HG03025 (cell line): Measurements from ENCODE around the gene PRR7.

ENCODE experiments used
- ATAC-seq: cut with Tn5 transposase; IDR thresholded peaks from one replicate; pipeline ENCODE4 v1.9.1; 2021; ENCODE audit warnings: mild to moderate bottlenecking, moderate library complexity; ENCODE audit not compliant: unreplicated experiment, low FRiP score

The PRR7 gene

GRCh38 chr5:177434942-177435738, 11.5 kb upstream of the PRR7 start:
- no peak for ATAC-seq

- no peak for ATAC-seq
Observed at GRCh38 chr5:177435847-177436536, 10.6 kb upstream of the PRR7 start.

DNA sequence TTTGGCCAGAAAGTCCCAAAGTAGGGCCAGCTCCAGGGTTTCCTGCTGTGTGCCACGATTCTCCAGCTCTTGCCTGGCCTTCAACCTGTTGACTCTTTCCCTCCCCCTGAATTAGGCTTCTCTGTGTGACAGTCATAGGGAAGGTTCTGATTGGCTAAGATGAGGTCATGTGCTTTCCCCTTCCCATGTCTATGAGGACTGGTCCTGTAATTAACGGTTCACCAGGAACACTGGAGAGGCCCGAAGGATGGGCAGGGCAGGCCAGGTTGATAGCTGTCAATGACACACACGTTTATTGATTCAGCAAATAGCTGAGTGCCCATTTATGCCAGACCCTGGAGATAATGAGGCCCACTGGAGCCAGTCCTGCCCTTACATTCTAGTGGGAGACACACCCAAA, 9.0 kb upstream of the PRR7 start:
- no peak for ATAC-seq

- ATAC-seq, result no peak
Observed at GRCh38 chr5:177438468-177438867, 8.1 kb upstream of the PRR7 start.

- no peak for ATAC-seq
Observed at GRCh38 chr5:177439518-177440053, 7.0 kb upstream of the PRR7 start.

DNA sequence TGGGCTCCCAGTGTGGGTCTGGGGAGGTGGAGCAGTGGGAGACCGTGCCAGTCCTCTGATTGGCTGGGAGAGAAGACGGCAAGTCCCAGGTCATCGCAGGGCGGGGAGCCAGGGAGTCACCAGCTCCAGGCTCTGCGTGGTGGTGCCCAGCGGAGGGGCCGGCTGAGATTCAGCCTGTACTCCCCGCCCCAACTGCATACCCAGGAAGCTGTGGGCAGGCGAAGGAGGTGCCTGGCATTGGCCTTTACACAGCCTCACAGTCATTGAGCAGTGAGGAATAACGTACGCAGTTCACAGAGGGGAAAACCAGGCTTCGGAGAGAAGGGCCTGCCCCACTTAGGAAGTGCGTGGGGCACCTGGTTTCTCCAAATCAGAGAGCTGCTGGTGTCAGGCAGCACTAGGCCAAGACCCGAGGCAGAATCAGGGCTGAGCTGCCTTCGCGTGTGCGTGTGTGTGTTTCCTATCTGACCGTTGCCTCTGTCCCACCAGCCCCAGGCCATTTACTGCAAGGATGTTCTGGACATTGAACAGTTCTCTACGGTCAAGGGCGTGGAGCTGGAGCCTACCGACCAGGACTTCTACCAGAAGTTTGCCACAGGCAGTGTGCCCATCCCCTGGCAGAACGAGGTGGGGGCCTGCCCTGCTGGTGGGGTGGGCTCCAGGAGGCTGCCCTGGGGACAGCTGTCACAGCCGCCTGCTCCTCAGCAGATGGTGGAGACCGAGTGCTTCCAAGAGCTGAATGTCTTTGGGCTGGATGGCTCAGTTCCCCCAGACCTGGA, 6.2 kb upstream of the PRR7 start:
- ATAC-seq, result no peak

DNA sequence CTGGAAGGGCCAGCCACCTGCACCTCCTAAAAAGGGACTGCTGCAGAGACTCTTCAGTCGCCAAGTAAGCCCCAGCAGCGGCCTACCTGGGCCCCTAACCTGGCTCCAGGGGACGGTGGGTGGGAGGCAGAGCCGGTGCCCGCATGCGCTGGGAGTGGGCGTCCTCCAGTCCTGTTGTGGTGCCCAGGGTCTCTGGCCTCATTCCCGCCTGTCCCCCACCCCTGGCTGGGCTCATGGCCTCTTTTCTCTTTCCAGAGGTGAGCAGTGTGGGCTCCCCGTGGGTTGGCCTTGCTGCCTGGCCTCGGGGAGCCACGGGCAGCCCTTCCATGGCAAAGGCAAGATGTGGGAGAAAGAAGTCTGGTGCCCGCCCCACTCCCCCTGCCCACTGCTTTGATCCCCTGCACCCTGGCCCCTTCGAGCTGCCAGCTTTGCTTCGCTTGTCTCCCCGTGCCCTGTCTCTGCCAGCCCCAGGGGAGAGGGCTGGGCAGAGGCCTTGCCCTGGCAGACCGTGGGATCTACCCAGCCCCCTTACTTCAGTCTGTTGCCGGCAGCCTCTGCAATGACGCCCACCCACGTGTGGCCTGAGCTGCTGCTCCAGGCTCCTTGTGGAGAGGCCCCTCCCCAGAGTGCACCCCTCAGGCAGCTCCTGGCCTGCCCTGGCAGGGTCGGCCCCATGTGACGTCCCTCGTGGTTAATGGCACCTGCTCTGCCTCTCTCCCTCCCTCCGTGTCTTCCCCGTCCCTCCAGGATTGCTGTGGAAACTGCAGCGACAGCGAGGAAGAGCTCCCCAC, 5.4 kb upstream of the PRR7 start:
- no peak for ATAC-seq

DNA sequence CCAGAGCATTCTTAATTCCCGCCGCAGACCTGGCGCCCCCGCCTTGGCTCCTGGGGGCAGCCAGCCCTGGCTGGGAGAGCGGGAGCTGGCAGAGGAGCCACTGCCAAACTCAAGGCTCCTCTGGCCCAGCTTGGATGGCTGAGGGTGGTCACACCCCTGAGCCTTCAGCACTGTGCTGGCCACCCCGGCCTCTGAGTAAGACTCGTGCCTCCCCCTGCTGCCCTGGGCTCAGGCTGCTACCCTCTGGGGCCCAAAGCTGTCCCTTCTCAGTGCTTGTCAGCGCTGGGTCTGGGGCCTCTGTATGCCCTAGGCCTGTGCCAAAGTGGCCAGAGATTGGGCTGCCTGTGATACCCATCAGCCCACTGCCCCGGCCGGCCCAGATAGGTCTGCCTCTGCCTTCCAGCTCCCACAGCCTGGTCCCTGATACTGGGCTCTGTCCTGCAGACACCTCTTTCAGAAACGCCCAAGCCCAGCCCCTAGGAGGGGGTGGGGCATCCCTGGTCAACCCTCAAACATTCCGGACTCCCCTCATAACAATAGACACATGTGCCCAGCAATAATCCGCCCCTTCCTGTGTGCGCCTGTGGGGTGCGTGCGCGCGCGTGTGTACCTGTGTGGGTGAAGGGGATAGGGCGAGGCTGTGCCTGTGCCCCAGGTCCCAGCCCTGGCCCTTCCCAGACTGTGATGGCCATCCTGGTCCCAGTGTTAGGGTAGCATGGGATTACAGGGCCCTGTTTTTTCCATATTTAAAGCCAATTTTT, 4.4 kb upstream of the PRR7 start:
- no peak for ATAC-seq

GRCh38 chr5:177443144-177443983, 3.2 kb upstream of the PRR7 start:
- ATAC-seq, result no peak

GRCh38 chr5:177444106-177445051, 2.2 kb upstream of the PRR7 start:
- ATAC-seq, result no peak

DNA sequence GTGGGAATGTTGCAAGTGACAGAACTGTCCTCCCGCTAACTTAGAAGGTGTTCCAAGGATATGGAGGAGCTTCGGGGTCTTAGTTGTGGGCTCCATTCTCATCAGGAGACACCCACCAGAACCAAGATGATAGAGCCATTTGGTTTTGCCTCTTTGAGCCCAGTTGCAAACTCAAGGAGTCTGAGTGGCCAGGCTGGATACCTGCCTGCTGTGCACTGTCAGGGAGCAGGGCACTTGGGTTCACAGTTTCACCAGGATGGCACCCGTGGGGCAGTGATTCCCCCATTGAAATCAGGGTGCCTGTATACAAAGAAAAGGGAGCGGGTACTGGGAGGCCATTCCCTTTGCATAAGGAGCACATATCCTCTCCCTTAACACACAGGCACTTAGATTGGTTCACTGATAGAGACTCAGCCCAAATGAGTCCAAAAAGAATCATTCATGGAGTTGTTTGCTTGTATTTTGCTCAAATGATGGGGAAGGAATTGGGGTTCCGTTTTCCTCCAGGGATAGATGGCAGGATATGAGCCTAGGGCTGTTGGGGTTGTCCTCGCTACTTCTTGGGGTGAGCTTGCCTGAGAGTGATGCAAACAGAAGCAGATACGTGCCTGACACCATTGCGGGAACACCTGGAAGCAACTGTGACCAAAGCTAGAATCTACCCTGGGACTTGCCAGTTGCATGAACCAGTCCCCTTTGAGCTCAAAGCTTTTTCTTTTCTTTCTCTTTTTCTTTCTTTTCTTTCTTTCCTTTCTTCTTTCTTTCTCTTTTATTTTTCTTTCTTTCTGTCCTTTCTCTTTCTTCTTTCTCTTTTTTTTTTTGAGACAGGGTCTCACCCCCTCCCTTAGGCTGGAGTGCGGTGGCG, 1.3 kb upstream of the PRR7 start:
- no peak for ATAC-seq

DNA sequence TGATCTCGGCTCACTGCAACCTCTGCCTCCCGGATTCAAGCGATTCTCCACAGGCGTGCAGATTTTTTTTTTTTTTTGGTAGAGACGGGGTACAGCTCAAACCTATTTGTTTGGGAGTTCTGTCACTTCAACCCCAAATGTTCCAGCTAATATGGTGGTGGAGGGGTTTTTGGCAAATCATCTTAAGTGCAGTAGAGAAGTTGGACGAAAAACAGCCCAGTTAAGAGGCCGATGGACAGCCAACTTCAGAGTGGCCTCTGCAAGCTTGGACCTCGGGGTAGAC, 756 bp upstream of the PRR7 start:
- no peak for ATAC-seq

- peak; percentile 12 for ATAC-seq
Observed at GRCh38 chr5:177447066-177447610, 524 bp downstream of the PRR7 start.

GRCh38 chr5:177447611-177448243, 1.1 kb downstream of the PRR7 start:
- ATAC-seq, result no peak

DNA sequence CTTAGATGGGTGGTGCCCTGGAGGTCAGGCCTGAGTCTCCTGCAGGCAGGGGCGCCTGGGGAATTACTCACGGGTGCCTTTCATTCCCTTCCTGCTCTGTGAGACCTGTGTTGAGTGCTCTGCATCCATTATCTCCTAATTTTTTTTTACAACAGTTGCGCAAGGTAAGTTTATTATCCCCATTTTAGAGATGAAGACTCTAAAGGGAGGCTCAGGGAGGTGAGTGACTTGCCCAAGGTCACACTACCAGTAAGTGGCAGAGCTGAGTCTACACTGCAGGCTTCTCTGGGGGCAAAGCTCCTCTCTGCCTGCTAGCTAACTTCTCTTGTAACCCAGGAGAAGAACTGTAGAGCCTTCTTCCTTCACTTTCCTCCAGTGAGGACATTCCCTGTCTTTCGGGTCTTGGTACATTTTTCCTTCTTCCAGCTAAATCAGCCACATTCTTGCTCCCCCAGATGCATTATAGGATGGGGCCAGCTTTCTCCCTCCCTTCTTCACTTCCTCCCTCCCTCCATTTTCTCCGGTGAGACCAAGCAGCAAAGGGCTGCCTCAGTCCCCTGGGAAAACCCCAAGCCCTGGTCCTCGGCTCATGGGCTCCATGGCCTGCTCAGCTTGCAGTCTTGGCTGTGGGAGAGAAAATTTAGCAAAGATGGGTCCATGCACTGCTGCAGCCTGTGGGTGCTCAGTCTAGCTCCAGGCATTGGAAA, 1.8 kb downstream of the PRR7 start:
- ATAC-seq, result no peak
